Subcutaneous abdominal adipose tissue (tissue), 5 donors: ENCODE results near the gene RNF17.

ENCODE experiments used
- H3K27ac ChIP-seq: one replicate; pipeline ENCODE4 v1.7.0; 2013; ENCODE audit warnings: low read depth, mild to moderate bottlenecking, inconsistent platforms, low read length, moderate library complexity
- H3K27me3 ChIP-seq, 5 donors: one replicate each; pipeline ENCODE4 v1.7.0; 2013; ENCODE audit warnings: low read length in 5 of 5, inconsistent platforms in 1 of 5; ENCODE audit not compliant: control insufficient read depth in 5 of 5, insufficient read depth in 4 of 5
- H3K36me3 ChIP-seq, 5 donors: one replicate each; pipeline ENCODE4 v1.7.0; 2013; ENCODE audit warnings: low read length in 5 of 5; ENCODE audit not compliant: control insufficient read depth in 5 of 5, insufficient read depth in 5 of 5
- H3K4me1 ChIP-seq, 5 donors: one replicate each; pipeline ENCODE4 v1.7.0; 2013; ENCODE audit warnings: low read length in 5 of 5, mild to moderate bottlenecking in 3 of 5, moderate library complexity in 1 of 5; ENCODE audit not compliant: control insufficient read depth in 5 of 5, insufficient read depth in 5 of 5
- H3K4me3 ChIP-seq, 5 donors: one replicate each; pipeline ENCODE4 v1.7.0; 2013; ENCODE audit warnings: low read length in 5 of 5, low read depth in 1 of 5
- H3K9ac ChIP-seq, 5 donors: one replicate each; pipeline ENCODE4 v1.7.0; 2013; ENCODE audit warnings: low read length in 5 of 5, mild to moderate bottlenecking in 4 of 5, moderate library complexity in 3 of 5
- H3K9me3 ChIP-seq, 5 donors: one replicate each; pipeline ENCODE4 v1.7.0; 2013; ENCODE audit warnings: low read length in 5 of 5; ENCODE audit not compliant: control insufficient read depth in 5 of 5
- donor health status: healthy.
- donor health status: healthy.
- donor health status: healthy.
- donor health status: healthy.
- donor health status: healthy.

Gene RNF17

DNA sequence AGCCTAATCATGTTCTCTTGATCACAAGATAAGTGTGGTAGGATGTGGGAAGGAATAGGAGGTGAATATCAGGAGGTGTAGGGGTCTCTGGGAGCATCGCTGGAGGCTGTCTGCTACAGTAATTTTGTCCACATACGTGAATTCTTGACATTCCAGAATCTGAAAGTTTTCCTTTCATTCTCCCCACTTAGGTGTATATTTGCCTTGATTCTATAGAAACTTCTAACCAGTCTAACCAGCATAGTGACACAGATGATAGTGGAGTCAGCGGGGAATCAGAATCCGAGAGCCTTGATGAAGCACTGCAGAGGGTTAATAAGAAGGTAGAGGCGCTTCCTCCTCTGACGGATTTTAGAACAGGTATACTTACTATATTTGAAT lies 106.4 kb downstream of the RNF17 start:
- Histone ChIP-seq H3K4me3 (no peak overlapping the region), H3K27ac (no peak overlapping the region), H3K9ac (no peak overlapping the region), H3K36me3 (no peaks in the 10 kb centered on the region), H3K4me1 (no peaks in the 10 kb centered on the region), H3K9me3 (no peaks in the 10 kb centered on the region), H3K27me3 (peaks cover 0 to 2% (median 0%) of the 10 kb centered on the region in 5 donors)

DNA sequence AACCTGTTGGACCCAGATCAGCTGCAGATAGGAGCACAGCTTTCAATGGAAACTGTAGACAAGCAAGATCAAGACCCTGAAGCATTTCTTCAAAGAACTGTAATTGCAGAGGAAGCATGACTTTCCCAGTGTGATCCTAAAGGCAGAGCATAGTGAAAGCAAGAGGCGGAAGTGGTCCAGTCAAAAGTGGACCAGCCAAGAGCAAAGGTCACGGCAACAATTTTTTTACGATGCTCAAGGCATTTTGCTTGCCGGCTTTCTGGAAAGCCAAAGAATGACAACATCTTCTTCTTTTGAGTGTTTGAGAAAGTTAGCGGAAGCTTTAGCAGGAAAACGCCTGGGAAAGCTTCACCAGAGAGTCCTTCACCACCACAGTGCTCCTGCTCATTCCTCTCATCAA lies 111.6 kb downstream of the RNF17 start:
- H3K27me3 ChIP-seq = peaks cover 0 to 3% (median 0%) of the 10 kb centered on the region in 5 donors
- no peak overlapping the region for H3K27ac ChIP-seq
- H3K9me3 ChIP-seq = no peaks in the 10 kb centered on the region
- no peak overlapping the region for H3K9ac ChIP-seq
- no peaks in the 10 kb centered on the region for H3K4me1 ChIP-seq
- H3K4me3 ChIP-seq = no peak overlapping the region
- no peaks in the 10 kb centered on the region for H3K36me3 ChIP-seq

DNA sequence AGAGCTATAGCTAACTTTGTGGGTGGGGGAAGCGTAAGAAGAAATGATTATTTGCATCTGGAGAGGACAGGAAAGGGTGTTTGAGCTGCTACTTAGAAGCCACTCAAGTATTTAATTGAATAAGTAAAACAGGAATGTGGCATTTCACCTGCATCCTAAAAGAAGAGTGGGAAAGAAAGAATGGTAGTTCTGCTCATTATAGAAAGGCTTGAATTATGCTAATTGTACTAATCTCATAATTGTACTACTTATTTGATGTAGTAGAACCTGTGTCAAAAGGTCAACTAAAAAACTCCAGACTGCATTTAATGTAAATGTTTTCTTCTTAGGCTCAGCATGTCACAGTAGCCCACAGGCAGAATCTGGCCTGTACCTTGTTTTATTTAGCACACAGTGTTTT lies 113.6 kb downstream of the RNF17 start:
- no peaks in the 10 kb centered on the region for H3K4me1 ChIP-seq
- H3K9ac ChIP-seq = no peak overlapping the region
- peaks cover 0 to 3% (median 0%) of the 10 kb centered on the region in 5 donors for H3K27me3 ChIP-seq
- no peak overlapping the region for H3K4me3 ChIP-seq
- H3K36me3 ChIP-seq = peaks cover 0 to 4% (median 1%) of the 10 kb centered on the region in 5 donors
- no peaks in the 10 kb centered on the region for H3K9me3 ChIP-seq
- no peak overlapping the region for H3K27ac ChIP-seq

DNA sequence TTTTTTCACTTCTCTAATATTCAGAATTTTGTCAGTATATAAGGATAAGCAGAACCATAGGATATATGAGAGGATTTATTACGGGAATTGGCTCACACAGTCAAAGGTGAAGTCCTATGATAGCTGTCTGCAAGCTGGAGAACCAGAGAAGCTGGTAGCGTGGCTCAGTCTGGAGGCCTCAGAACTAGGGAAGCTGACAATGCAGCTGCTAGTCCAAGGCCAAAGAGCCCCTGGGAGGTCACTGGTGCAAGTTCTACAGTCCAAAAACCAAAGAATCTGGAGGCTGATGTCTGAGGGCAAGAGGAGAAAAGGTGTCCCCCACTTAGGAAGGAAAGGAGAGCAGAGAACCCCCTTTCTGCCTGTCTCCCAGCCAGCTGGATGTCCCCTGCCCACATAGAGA lies 114.4 kb downstream of the RNF17 start:
- Histone ChIP-seq H3K4me1 (no peaks in the 10 kb centered on the region), H3K27me3 (peaks cover 0 to 3% (median 0%) of the 10 kb centered on the region in 5 donors), H3K36me3 (peaks cover 0 to 8% (median 4%) of the 10 kb centered on the region in 5 donors), H3K9me3 (no peaks in the 10 kb centered on the region), H3K9ac (no peak overlapping the region), H3K4me3 (no peak overlapping the region), H3K27ac (no peak overlapping the region)

DNA sequence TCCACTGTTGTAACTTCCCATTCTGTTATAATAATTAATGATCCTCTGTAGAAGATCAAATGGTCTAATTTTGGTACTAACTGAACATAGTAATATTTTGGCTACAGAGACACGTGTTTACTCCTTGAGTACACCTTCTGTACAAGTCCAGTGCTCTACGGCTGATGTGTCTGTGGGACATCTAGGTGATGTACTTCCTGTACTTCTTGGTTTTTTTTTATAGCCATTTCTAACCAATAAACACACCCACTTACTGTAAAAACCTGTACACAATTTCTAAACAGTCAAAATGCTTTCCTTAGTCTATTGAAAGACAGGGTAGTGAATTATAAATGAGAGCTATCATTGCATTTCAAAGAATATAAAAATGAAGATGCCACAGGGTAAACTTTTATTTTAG lies 118.7 kb downstream of the RNF17 start:
- Histone ChIP-seq H3K9ac (no peak overlapping the region), H3K27ac (no peak overlapping the region), H3K9me3 (no peaks in the 10 kb centered on the region), H3K4me3 (no peak overlapping the region), H3K27me3 (no peaks in the 10 kb centered on the region), H3K4me1 (no peaks in the 10 kb centered on the region), H3K36me3 (peaks cover 6 to 25% (median 21%) of the 10 kb centered on the region in 5 donors)

DNA sequence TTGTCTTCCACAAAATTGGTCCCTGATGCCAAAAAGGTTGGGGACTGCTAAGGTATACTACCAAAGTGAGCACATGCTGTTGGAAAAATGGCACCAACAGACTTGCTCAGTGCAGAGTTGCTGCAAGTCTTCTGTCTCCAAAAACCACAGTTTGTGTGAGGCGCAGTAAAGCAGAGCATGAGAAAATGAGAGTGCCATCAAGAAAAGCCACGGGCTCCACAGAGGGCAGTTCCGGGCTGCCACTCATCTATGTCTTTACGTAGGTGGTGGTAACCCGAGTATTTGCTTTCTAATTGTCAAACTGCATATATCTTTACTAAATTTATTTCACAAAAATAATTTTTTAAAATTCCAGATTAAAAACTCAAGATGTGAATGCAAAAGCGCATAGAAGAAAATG lies 123.8 kb downstream of the RNF17 start:
- H3K9me3 ChIP-seq = no peaks in the 10 kb centered on the region
- no peak overlapping the region for H3K27ac ChIP-seq
- H3K4me3 ChIP-seq = no peak overlapping the region
- no peaks in the 10 kb centered on the region for H3K27me3 ChIP-seq
- peaks cover 18 to 60% (median 42%) of the 10 kb centered on the region in 5 donors for H3K36me3 ChIP-seq
- H3K4me1 ChIP-seq = no peaks in the 10 kb centered on the region
- no peak overlapping the region for H3K9ac ChIP-seq

DNA sequence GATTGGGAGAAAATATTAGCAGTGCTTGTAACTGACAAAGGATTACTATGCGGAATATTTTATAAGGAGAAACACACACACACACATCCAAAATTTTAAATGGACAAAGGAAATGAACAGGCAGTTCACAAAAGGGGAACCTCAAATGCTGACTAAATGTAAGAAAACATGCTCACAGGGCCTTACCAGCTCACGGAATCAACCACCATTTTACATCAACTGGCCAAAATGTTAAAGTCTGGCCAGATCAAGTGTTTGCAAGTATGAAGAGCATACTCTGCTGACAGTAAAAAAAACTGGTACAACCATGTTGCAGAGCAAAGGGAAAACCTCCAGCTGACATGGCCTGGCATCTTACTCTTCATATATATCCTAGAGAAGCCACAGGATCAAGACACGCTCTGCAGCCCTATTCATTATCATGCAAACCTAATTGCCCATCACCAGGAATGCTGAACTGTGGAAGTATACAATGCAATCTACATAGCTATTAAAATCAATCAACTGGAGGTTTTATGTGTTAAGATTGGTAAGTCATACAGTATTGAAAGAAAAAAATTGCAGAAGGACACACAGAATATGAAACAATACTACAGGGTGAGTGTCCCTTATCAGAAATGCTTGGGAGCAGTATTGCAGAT lies 124.4 kb downstream of the RNF17 start:
- Histone ChIP-seq H3K27ac (no peak overlapping the region), H3K4me3 (no peak overlapping the region), H3K36me3 (peaks cover 16 to 54% (median 40%) of the 10 kb centered on the region in 5 donors), H3K9me3 (no peaks in the 10 kb centered on the region), H3K9ac (no peak overlapping the region), H3K4me1 (no peaks in the 10 kb centered on the region), H3K27me3 (no peaks in the 10 kb centered on the region)

DNA sequence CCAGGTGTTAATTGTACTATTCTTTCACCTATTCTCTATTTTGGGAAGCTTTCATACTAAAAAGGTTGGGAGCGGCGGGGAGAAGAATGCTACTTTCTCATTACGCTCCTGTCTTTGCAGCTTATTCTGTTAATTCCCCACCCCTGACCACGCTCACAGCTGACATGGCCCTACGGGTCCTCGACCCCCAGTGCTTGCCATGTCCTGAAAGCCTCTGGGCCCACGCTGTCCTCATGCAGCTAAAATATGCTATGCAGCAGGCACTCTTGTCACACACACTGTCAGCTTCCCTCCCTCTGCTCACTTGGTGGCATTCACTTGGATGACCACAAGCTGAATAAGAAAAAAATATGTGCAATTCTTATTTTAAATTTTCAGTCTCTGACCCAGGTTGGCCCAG lies 126.3 kb downstream of the RNF17 start:
- H3K36me3 ChIP-seq = peaks cover 13 to 49% (median 32%) of the 10 kb centered on the region in 5 donors

DNA sequence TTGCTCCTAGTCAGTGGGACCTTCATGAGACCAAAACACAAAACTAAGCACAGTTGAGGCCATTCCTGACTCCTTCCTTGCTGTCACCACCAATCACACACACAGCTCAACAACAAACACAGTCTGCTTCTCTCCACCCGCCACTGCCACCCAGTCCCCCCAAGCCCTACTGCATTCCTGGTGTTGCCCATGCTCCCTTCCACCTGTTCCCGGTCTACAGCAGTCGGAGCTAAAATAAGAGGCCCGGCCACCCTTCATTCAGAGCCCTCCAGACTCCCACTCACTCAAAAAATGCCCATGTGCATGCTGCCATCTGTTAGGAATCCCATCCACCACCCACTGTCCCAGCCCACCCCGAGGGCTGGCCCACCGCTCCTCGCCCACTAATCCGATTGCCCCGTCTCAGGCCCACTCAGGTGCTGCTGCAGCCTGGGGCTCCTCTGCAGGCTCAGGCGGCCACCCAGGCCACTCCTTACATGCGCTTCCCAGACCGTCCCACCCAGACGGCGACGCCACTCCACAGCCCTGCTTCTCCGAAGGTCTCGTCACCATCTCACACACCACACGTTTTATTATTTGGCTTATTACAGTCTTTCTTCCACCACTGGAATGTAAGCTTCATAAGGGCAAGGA lies 127.6 kb downstream of the RNF17 start:
- Histone ChIP-seq H3K9ac (no peak overlapping the region), H3K9me3 (no peaks in the 10 kb centered on the region), H3K27me3 (no peaks in the 10 kb centered on the region), H3K27ac (no peak overlapping the region), H3K36me3 (peaks cover 4 to 46% (median 27%) of the 10 kb centered on the region in 5 donors), H3K4me1 (no peaks in the 10 kb centered on the region), H3K4me3 (no peak overlapping the region)

More for the DNA sequence above, 126.3 kb downstream of the RNF17 start:
- H3K27me3 ChIP-seq = no peaks in the 10 kb centered on the region
- no peak overlapping the region for H3K27ac ChIP-seq
- H3K9ac ChIP-seq = no peak overlapping the region
- no peaks in the 10 kb centered on the region for H3K4me1 ChIP-seq
- no peaks in the 10 kb centered on the region for H3K9me3 ChIP-seq
- H3K4me3 ChIP-seq = no peak overlapping the region

DNA sequence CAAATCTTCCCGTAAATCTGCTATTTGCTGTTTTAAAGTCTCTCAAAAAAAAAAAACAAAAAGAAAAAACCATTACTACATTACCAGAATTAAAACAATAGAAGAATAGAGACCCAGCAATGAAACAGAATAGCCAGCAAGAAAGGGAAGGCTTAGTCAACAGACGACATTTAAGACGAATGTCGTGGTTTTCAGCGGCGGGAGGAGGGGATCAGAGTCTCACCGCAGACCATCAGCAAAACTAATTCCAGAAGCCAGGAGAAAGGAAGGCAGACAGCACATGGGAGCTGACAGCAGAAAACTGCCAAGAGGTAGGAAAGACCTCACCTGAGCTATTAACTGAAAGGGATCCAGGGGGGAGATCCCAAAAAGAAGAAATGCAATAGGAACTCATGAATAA lies 128.9 kb downstream of the RNF17 start:
- H3K9ac ChIP-seq = no peak overlapping the region
- H3K4me1 ChIP-seq = no peaks in the 10 kb centered on the region
- H3K27ac ChIP-seq = no peak overlapping the region
- H3K4me3 ChIP-seq = no peak overlapping the region
- H3K27me3 ChIP-seq = no peaks in the 10 kb centered on the region
- H3K9me3 ChIP-seq = no peaks in the 10 kb centered on the region
- peaks cover 5 to 49% (median 29%) of the 10 kb centered on the region in 5 donors for H3K36me3 ChIP-seq
